GM19438 (cell line): Measurements from ENCODE around the gene TMEM151B.

Source experiments
- ATAC-seq: cut with Tn5 transposase; IDR thresholded peaks from one replicate; pipeline ENCODE4 v1.9.1; 2021; ENCODE audit warnings: low read depth; ENCODE audit not compliant: unreplicated experiment

The TMEM151B gene

DNA sequence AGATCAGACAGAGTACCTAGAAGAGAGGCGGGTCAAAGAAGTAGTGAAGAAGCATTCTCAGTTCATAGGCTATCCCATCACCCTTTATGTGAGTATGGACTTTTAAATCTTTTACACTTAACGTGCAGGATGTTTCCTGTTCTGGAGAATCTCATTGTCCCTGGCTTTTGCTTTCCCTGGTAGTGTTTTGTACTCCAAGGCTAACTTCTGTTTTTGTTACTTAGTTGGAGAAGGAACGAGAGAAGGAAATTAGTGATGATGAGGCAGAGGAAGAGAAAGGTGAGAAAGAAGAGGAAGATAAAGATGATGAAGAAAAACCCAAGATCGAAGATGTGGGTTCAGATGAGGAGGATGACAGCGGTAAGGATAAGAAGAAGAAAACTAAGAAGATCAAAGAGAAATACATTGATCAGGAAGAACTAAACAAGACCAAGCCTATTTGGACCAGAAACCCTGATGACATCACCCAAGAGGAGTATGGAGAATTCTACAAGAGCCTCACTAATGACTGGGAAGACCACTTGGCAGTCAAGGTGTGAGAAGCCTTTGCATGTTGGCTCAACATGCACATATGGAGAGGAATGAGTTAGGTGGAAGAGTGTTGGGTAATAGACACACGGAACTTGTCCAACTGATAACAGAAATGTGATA is 20.1 kb upstream of the TMEM151B start:
- ATAC-seq, result no peak

DNA sequence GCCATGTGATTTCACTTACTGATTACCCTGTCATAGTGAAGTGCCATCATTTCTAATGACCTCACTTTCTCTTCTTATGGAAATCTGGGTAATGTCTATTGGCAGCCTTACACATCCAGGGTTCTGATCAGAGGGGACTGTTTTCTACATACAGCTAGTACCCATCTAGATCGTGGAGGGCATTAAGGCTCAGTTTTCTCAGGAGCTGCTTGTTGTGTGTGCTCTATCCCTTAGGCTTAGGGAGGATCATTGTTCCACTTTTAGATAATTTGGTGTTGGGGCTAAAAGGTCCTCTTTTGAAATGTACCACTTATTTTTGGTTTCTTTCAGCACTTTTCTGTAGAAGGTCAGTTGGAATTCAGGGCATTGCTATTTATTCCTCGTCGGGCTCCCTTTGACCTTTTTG is 19.5 kb upstream of the TMEM151B start:
- ATAC-seq, result no peak

DNA sequence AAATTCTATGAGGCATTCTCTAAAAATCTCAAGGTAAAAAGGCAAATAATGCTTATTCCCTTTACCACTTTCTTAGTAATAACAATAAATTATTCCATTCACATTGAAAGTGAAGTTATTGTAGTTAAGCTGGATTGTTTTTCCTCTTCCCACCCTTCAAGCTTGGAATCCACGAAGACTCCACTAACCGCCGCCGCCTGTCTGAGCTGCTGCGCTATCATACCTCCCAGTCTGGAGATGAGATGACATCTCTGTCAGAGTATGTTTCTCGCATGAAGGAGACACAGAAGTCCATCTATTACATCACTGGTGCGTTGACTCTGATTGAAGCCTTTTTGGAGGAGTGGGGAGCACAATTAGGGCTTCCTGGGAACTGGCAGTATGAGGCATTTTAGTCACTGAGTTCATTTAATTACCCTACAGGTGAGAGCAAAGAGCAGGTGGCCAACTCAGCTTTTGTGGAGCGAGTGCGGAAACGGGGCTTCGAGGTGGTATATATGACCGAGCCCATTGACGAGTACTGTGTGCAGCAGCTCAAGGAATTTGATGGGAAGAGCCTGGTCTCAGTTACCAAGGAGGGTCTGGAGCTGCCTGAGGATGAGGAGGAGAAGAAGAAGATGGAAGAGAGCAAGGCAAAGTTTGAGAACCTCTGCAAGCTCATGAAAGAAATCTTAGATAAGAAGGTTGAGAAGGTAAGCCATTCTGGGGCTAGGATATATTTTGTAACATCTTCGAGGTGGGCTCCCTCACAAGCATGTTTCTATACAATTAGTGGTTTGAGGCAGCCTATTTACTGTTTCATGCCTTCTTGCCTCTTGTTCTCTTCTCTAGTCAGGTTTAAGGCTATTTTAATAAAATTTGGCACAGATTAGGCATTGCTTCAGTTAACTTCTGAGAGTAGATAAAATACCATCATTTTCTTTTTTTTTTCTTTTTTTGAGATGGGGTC is 18.4 kb upstream of the TMEM151B start:
- ATAC-seq, result no peak

DNA sequence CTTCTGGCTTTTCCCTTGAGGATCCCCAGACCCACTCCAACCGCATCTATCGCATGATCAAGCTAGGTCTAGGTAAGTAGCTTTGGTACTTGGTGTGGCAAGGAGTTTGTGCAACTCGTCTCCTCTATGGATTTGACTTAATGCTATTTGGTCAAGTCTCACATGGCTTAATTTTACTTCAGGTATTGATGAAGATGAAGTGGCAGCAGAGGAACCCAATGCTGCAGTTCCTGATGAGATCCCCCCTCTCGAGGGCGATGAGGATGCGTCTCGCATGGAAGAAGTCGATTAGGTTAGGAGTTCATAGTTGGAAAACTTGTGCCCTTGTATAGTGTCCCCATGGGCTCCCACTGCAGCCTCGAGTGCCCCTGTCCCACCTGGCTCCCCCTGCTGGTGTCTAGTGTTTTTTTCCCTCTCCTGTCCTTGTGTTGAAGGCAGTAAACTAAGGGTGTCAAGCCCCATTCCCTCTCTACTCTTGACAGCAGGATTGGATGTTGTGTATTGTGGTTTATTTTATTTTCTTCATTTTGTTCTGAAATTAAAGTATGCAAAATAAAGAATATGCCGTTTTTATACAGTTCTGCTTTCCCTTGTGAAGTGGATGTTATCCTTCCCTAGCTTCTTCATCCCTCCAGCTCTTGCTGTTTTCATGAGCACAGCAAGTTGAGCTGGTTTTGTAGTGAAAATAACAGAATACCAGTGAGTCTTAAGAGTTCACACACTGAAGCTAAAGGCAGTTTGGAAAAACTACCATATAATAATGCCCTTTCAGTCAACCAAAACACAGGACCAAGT is 16.7 kb upstream of the TMEM151B start:
- ATAC-seq, result no peak

DNA sequence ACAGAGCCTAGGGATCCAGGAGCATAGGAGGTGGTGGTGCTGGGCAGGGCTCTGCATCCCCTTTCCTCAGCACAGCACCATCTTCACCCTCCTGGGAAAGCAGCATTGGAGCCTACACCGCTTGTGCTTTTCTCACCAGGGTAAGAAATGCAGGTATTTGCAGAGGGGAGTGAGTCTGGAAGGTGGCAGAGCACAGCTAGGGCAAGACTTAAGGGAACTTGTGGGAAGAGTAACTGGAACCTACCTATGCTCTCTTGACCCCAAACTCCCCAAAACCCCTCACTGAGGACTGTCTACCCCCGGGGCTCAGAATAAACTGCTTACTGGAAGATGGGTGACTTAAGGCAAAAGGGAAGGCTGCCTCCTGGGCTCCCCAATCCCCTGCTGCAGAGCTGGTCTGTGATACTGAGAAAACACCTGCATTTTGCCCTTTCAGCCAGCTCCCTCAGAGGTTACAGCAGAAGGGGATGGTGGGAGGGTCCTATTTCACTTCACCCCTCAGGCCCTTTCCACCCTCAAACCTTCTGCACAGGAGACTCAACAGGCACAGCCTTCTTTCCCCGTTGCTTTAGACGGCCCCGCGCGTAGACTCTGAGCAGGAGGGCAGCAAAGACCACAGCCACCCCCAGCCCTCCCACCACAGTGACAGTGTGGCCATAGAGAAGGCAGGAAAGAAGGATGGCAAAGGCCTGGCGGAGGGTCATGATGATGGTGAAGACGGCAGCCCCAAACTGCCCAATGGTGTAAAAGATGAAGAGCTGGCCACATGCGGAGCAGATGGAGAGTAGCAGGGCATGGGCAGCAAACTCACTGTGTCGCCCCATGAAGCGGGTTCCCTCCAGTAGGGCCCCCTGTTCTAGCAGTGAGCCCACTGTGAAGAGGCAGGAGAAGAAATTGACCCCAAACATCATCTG is 15.8 kb upstream of the TMEM151B start:
- ATAC-seq, result no peak

DNA sequence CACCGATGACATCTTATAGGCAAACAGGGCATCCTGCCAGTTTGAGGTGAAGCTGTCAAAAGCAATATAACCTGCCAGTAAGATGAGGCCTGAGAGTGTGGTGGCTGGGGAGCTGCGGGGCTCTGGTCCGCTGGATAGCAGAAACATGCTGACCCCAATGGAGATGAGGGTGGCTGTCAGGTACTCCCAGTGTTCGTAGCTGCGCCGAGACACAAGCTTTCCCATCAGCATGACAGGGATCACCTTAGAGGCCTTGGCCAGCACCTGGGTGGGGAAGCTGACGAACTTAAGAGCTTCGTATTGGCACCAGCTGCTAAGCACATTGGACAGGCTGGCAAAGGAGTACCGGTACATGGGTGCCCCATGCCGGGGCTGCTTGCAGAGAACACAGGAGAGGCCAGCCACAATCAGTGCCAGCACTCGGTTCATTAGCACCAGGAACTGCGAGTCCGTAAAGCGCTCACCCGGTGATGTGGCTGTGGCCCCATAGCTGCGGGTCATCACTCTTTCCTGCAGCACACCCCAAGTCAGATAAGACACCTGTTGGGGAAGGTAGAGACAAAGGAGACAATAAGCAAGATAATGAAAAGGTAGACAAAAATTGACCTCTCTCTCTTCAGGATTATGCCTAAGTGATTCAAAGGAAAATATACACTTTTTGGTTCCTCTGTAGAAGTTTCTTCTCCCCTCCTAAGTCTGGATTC is 15.0 kb upstream of the TMEM151B start:
- no peak for ATAC-seq

DNA sequence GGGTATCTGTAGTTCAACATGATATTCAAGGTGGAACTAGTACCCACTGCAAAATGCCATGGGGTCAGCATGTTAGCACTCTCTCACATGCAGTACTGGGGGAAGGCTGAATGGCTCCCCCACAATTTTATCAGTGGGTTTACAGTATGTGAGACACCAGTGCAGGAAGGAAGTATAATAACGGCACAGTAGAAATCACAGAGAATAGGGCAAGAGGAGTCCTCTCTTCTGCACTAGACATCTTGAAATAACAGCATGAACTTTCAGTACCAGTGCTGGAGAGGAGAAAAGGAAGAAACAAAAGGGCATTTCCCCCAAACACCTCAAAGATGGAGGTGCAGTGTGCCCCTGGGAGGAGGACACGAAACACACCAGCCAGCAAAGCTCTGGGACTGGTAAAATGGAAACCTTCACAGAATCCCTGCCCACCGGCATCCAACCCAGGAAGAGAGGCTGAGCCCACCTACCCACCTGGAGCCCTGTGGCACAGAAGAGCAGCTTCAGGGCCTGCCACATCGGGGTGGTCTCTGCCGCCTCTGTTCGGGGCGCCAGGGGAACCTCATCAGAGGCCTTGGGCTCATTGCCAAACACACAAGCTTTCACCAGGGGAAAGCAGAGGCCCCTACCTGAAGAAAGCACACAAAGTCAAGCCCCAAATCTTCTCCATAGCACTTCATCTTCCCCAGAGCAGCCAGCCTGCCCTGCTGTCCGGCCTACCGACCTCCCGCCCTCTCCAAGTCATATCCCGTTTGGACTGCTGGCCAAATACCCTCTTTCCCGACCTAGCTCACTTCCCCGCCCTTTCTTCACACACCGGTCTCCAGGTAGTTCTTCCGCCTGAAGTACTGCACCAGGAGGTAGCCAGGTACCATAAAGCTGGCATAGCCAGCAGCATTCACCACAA is 14.1 kb upstream of the TMEM151B start:
- ATAC-seq, result no peak

DNA sequence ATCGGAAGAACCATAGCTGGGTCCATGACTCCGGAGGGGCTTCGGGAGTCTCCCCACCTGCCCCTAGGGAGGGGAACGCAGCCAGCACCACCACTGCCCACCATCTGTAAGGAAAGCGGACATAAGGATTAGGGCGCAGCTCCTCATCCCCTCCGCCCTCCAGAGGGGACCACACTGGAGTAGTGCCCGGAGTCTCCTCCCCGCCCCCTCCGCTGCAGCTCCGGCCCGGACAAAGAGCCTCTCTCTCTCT is 13.6 kb upstream of the TMEM151B start:
- ATAC-seq, result no peak

DNA sequence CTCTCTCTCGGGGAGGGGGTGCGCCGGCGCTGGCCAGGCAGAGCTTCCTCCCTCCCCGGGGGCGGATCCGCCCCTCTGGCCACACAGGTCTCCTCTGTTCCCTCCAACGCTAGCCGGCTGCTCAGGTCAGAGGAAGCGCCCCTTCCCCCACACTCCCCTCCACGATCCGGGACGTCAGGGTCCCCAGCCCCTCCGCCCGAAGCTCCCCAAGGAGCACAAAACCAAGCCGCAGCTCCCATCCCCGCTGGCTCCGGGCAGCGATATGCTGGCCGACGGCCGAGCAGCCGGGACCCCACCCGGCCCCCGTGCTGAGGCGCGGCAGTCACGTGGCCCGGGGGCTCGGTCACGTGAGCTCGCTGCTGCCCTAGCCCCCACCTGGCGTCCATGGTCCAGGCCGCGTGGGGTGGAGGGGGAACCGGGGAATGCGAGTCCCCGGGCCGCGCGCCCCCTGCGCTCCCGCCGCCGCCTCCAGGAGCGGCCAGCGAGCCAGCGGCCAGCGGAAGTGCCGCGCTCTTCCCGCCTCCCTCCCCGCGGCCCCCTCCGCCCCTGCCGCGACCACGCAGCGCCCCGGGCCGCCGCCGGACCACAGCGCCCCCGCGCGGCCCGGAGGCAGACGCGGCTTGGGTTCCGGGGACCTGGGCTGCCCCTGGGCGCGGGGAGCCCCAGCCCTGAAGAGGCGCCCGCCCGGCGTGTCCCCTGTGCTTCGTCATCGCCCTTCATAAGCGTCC is 13.1 kb upstream of the TMEM151B start, which contains the start of gene SLC35B2:
Gene SLC35B2 (minus strand): TSS at position 504 of the 728 bp plus-strand sequence. CDS start 118 bp downstream, at position 386.
- peak; percentile 43 for ATAC-seq

DNA sequence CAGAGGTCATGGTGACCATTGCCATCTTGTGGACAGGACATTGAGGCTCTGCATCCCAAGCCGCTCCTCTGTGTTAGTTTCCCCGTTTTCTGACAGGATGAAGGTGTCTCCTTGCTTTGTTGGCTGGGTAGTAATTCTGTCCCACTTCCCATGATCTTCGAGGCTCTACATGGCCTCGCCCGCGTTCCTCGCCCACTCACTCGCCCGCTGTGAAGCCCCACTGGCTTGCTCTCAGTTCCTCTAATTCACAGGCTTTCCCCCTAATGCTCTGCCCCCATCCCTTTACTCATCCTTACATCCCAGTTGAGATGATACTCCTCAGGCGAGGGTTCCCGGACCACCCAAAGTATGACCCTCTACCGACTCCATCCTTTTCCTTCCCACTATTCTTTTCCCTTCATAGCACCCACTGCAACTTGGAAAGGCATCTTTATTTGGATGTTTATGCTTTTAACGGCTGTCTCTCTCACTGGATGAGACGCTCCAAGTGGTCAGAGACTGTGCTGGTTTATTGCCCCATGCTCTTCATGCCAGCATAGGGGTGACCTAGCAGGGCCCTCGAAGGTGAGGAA is 12.4 kb upstream of the TMEM151B start:
- ATAC-seq, result peak; percentile 10

DNA sequence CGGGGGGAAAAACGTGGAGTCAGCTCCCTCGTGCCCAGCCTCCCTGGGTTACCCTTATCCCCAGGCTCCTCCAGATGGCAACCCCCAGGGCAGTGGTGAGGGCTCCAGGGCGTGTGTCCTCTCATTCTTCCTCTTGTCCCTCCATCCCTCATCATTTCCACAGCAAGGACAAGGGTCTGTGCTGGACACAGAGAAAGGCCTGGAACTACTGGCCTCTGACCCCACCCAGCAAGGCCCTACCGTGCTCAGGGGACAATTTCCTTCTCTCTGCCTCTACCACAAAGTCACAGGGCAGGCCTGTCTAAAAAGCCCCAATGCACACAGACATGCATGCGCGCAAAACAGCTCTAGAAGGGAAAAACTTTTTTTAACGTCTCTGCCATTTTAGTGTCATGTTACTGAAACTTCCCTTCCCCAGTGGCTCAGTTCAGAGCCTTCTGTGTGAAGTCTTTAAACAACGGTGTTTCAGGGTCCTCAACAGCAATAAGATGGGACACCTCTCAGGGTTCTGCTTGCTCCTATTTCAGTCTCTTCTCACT is 11.9 kb upstream of the TMEM151B start:
- no peak for ATAC-seq

DNA sequence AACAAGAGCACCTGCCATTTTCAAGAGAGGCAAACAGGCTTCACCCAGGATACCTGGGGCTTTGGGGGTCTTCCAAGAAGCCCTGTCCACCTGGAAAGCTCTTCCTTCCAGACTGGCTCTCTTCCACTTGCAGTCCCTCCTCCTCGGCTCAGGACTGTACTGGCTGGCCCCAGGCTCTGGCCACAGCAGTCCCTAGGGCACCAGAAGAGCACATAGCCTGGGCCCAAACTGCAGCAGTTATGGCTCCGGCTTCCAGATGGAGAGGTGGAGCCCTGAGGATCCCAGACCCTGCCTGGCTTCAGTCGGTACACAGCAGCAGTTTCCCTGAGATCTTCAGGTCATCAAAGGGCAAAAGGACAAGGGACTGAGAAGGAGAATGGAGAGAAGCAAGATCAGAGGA is 11.3 kb upstream of the TMEM151B start:
- no peak for ATAC-seq

DNA sequence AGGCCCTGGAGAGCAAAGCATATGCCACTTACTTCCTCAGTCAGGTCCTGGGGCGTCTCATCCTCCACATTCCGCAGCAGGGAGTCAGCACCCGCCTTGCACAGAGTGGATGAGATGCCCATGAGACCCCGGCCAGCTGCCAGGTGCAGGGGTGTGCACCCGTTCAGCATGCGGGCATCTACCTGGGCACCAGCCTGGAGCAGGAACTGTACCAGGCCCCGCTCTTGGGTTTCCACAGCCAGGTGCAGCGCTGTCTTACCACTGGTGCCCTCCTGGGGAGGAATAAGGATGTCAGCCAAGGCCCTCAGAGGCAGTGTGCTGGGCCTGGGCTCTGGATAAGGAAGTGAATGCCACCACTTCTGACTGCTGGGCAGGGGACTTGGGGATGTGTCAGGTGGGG is 10.2 kb upstream of the TMEM151B start:
- ATAC-seq, result no peak

DNA sequence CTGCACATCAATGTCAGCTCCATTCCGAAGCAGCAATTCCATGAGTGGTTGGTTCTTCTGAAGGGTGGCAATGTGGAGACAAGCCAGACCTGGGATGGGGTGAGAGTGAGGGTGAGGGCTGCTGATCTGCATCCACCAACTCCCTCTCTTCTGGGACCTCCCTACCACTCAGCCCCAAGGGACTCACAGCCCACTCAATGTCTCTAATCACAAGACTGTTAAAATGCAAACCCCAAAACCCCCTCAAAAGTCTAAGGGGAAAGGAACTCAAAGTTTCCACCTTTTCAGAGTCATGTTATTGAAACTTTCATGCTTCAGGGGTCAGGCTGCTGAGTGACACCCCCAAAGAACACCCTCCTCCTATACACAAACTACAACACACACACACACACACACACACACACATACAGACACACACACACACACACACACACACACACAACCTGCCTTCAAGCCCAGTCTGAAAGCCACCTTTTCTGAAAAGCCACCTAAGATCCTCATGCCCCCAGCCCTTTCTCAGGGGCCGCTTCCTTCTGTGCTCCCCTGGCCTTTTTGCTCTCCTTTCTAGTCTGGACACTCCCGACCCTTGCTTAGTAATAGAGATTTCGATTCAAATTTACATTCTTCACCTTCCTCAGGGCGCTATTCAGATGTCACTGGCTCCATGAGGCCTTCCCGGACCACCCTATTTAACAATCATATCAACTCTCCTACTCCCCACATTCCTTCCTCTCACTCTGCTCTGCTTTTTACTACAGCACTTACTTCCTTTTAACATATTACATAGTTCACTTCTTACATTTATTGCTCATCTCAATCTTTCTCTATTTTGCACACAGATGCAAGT is 9.6 kb upstream of the TMEM151B start:
- no peak for ATAC-seq

DNA sequence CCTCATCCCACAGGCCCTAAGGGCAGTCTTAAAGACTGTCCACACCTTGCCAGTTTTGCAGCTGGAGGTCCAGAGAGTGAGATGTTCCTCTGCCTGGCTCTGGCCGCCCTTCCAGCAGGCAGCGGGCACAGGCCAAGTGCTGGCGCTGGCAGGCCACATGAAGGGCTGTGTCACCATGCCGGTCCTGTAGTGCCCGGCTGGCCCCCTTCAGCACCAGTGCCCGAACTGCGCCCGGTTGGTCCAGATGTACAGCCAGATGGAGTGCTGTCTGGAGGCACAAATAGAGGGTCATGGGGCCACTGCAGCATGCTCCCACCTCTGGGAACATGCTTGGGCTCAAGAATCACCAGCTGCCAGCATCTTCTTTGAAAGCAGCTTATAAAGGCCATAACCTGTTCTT is 8.7 kb upstream of the TMEM151B start:
- no peak for ATAC-seq
